Neural cell (in vitro differentiated cells): ENCODE data around the gene FLRT2. TPM values are rescaled to one million over a fixed set of nuclear protein-coding genes. Genes with fewer than 3 reads are reported as not detected.

ENCODE experiments used
- H2AFZ ChIP-seq: fragments of 200-600, 300-800 bp; sonication (generic), shearing (Covaris generic); 2 replicates; pipeline ENCODE4 v1.6.0; 2014; ENCODE audit warnings: low read depth, mild to moderate bottlenecking, antibody characterized with exemption, low read length, moderate library complexity
- H3F3A ChIP-seq: fragments of 200-600 bp; shearing (Covaris generic); 2 replicates; pipeline ENCODE4 v1.6.1; 2016; ENCODE audit warnings: mild to moderate bottlenecking, moderate library complexity, mixed read lengths, antibody characterized with exemption, low read length; ENCODE audit not compliant: insufficient read depth, poor library complexity, severe bottlenecking
- H3K27ac ChIP-seq: fragments of 200-600, 300-800 bp; sonication (generic), shearing (Covaris generic); 2 replicates; pipeline ENCODE4 v1.5.1; 2014; ENCODE audit warnings: mild to moderate bottlenecking, low read length, moderate library complexity
- H3K27me3 ChIP-seq: fragments of 300-800, 200-600 bp; sonication (generic), shearing (Covaris generic); 2 replicates; pipeline ENCODE4 v1.6.0; 2014; ENCODE audit warnings: mild to moderate bottlenecking, low read depth, low read length, moderate library complexity; ENCODE audit not compliant: insufficient read depth
- H3K36me3 ChIP-seq: fragments of 300-800, 200-600 bp; sonication (generic), shearing (Covaris generic); 2 replicates; pipeline ENCODE4 v1.5.1; 2014; ENCODE audit warnings: mild to moderate bottlenecking, antibody characterized with exemption, low read length, moderate library complexity; ENCODE audit not compliant: insufficient read depth
- H3K4me2 ChIP-seq: fragments of 300-800, 200-600 bp; sonication (generic), shearing (Covaris generic); 2 replicates; pipeline ENCODE4 v1.6.0; 2014; ENCODE audit warnings: mild to moderate bottlenecking, low read length
- H3K4me3 ChIP-seq: fragments of 300-800, 200-600 bp; sonication (generic), shearing (Covaris generic); 2 replicates; pipeline ENCODE4 v1.5.1; 2014; ENCODE audit warnings: mild to moderate bottlenecking, low read length, moderate library complexity
- H3K79me2 ChIP-seq: fragments of 200-600 bp; shearing (Covaris generic); replicated peaks from 2 replicates; pipeline ENCODE4 v1.6.0; 2014; ENCODE audit warnings: mild to moderate bottlenecking, low read length, moderate library complexity; ENCODE audit not compliant: insufficient read depth
- H3K9ac ChIP-seq: fragments of 300-800, 200-600 bp; sonication (generic), shearing (Covaris generic); 2 replicates; pipeline ENCODE4 v1.6.1; 2016; ENCODE audit warnings: mild to moderate bottlenecking, low read length, mixed read lengths
- H3K9me2 ChIP-seq: fragments of 200-600 bp; shearing (Covaris generic); 2 replicates; pipeline ENCODE4 v1.6.1; 2016; ENCODE audit warnings: mild to moderate bottlenecking, low read length, mixed read lengths; ENCODE audit not compliant: insufficient read depth
- H3K9me3 ChIP-seq: fragments of 200-600, 300-800 bp; sonication (generic), shearing (Covaris generic); 2 replicates; pipeline ENCODE4 v1.6.1; 2016; ENCODE audit warnings: mild to moderate bottlenecking, mixed run types, low read length, moderate library complexity, mixed read lengths
- H4K20me1 ChIP-seq: fragments of 200-600 bp; shearing (Covaris generic); 2 replicates; pipeline ENCODE4 v1.6.1; 2016; ENCODE audit warnings: mild to moderate bottlenecking, mixed run types; ENCODE audit not compliant: insufficient read depth
- CTCF ChIP-seq: fragments of 450-650 bp; IDR thresholded peaks from 2 replicates; pipeline ENCODE4 v1.5.1; 2014; ENCODE audit warnings: antibody characterized with exemption, mild to moderate bottlenecking, moderate library complexity; ENCODE audit not compliant: poor library complexity, severe bottlenecking
- EP300 ChIP-seq: fragments of 450-650 bp; conservative IDR thresholded peaks from 2 replicates; pipeline ENCODE4 v1.6.1; 2014; ENCODE audit warnings: antibody characterized with exemption, mild to moderate bottlenecking, moderate library complexity; ENCODE audit not compliant: poor library complexity, severe bottlenecking
- EZH2 ChIP-seq: fragments of 200-600, 300-800 bp; shearing (Covaris generic), sonication (generic); IDR thresholded peaks from 2 replicates; pipeline ENCODE4 v1.6.1; 2014; ENCODE audit warnings: antibody characterized with exemption, low read length, borderline replicate concordance, mild to moderate bottlenecking; ENCODE audit not compliant: insufficient read depth, poor library complexity, severe bottlenecking
- MXI1 ChIP-seq: fragments of 450-650 bp; conservative IDR thresholded peaks from 2 replicates; pipeline ENCODE4 v1.6.1; 2014; ENCODE audit warnings: antibody characterized with exemption, mild to moderate bottlenecking; ENCODE audit not compliant: poor library complexity, severe bottlenecking
- POLR2AphosphoS5 ChIP-seq: IDR thresholded peaks from 2 replicates; pipeline ENCODE4 v1.6.1; 2012
- RAD21 ChIP-seq: fragments of 450-650 bp; conservative IDR thresholded peaks from 2 replicates; pipeline ENCODE4 v1.6.1; 2014; ENCODE audit warnings: antibody characterized with exemption, mild to moderate bottlenecking, moderate library complexity
- REST ChIP-seq: IDR thresholded peaks from 2 replicates; pipeline ENCODE4 v1.6.1; 2012; ENCODE audit warnings: borderline replicate concordance
- SMC3 ChIP-seq: fragments of 450-650 bp; conservative IDR thresholded peaks from 2 replicates; pipeline ENCODE4 v1.6.1; 2014; ENCODE audit warnings: antibody characterized with exemption, mild to moderate bottlenecking, moderate library complexity; ENCODE audit not compliant: poor library complexity
- TAF1 ChIP-seq: IDR thresholded peaks from 2 replicates; pipeline ENCODE4 v1.6.1; 2012; ENCODE audit warnings: low read depth
- polyA plus RNA-seq: library from polyadenylated mRNA; depleted of rRNA; stranded (reverse); fragments of >200 nt; gene quantifications from 2 replicates; pipeline ENCODE4 v1.2.3, GENCODE V29; 2014

The FLRT2 gene
- polyA plus RNA-seq, 1 donor from 2014 or later, result 5.1 TPM

GRCh38 chr14:85596562-85596961, 66.6 kb downstream of the FLRT2 start:
- Histone ChIP-seq H3K4me3 (no peak overlapping the region), H3K36me3 (no peaks in the 10 kb centered on the region), H3K27me3 (no peaks in the 10 kb centered on the region), H3F3A (no peaks in the 10 kb centered on the region), H3K9me2 (no peaks in the 10 kb centered on the region), H3K9me3 (no peaks in the 10 kb centered on the region), H3K79me2 (no peaks in the 10 kb centered on the region), H2AFZ (no peak overlapping the region), H3K27ac (no peak overlapping the region), H3K4me2 (no peak overlapping the region), H4K20me1 (no peaks in the 10 kb centered on the region), H3K9ac (no peak overlapping the region)
- TF ChIP-seq SMC3 (no peak), RAD21 (no peak), POLR2AphosphoS5 (no peak), TAF1 (no peak), MXI1 (no peak), EZH2 (no peak), CTCF (no peak), REST (no peak), EP300 (no peak)

- H3K27me3 ChIP-seq, result no peaks in the 10 kb centered on the region
- H3K9me2 ChIP-seq, result no peaks in the 10 kb centered on the region
- H3F3A ChIP-seq, result no peaks in the 10 kb centered on the region
- H2AFZ ChIP-seq, result no peak overlapping the region
- no peaks in the 10 kb centered on the region for H4K20me1 ChIP-seq
- H3K9me3 ChIP-seq, result no peaks in the 10 kb centered on the region
- TF ChIP-seq TAF1, result no peak
- no peak for TF ChIP-seq RAD21
- no peak overlapping the region for H3K27ac ChIP-seq
- H3K36me3 ChIP-seq, result no peaks in the 10 kb centered on the region
- no peak overlapping the region for H3K4me2 ChIP-seq
- no peaks in the 10 kb centered on the region for H3K79me2 ChIP-seq
- H3K9ac ChIP-seq, result no peak overlapping the region
- no peak overlapping the region for H3K4me3 ChIP-seq
These were observed 67.8 kb downstream of the FLRT2 start for GRCh38 chr14:85597701-85598100.

- no peak overlapping the region for H3K27ac ChIP-seq
- no peak overlapping the region for H3K4me3 ChIP-seq
- no peaks in the 10 kb centered on the region for H3K36me3 ChIP-seq
- no peak overlapping the region for H3K4me2 ChIP-seq
- no peaks in the 10 kb centered on the region for H3K9me3 ChIP-seq
- no peak overlapping the region for H3K9ac ChIP-seq
- no peaks in the 10 kb centered on the region for H3K9me2 ChIP-seq
- H2AFZ ChIP-seq, result no peak overlapping the region
- peaks cover under 1% of the 10 kb centered on the region for H3F3A ChIP-seq
- no peaks in the 10 kb centered on the region for H3K79me2 ChIP-seq
- TF ChIP-seq EP300, result no peak
- no peak for TF ChIP-seq CTCF
- no peak for TF ChIP-seq POLR2AphosphoS5
- no peak for TF ChIP-seq MXI1
- no peak for TF ChIP-seq TAF1
- TF ChIP-seq EZH2, result no peak
- TF ChIP-seq RAD21, result no peak
- no peak for TF ChIP-seq REST
- no peak for TF ChIP-seq SMC3
- no peaks in the 10 kb centered on the region for H4K20me1 ChIP-seq
- H3K27me3 ChIP-seq, result no peaks in the 10 kb centered on the region
These were observed 70.0 kb downstream of the FLRT2 start for GRCh38 chr14:85599939-85600338.
